GM12801 (cell line): ENCODE measurements around the gene GOLPH3L.

Experiments
- TF ChIP-seq, protein P1 (sequence below): IDR thresholded peaks from one replicate; pipeline ENCODE4 v1.5.1; 2011; ENCODE audit warnings: control low read depth; ENCODE audit not compliant: insufficient read length; ENCODE audit errors: extremely low read depth

The GOLPH3L gene

DNA sequence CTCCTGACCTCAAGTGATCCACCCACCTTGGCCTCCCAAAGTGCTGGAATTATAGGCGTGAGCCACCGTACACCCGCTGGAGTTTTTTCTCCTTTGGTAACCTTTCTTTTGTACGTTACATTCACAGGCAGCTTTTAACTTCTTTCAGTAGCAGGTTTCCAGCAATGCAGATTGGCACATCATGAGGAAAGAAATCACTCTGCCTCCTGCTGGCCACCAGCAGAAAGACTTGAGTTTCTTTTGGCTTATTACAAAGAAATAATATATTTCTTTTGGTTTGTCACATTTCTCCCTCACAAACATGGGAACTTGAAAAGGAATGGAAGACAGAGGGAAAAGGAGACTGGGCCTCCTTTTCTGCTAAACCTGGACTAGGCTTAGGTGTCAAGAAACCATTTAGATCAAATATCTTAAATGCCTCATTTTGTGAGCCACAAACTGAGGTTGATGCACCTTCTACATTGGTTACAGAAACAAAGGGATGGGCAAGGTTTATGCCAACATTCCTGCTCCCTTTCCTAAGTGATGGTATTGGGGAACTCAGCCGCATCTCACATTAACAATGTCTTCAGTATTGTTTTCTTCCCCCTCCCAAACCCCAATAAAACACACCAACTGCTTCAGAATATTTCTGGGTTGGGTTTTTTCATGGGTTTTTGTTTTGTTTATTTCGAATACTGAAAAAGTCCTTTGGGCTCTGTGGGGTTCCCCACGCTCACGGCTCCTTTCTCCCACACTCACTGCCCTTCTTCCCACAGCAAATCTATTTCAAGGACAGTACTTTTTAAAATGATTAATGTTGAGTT, 75.3 kb downstream of the GOLPH3L start:
- TF ChIP-seq, protein P1, sequence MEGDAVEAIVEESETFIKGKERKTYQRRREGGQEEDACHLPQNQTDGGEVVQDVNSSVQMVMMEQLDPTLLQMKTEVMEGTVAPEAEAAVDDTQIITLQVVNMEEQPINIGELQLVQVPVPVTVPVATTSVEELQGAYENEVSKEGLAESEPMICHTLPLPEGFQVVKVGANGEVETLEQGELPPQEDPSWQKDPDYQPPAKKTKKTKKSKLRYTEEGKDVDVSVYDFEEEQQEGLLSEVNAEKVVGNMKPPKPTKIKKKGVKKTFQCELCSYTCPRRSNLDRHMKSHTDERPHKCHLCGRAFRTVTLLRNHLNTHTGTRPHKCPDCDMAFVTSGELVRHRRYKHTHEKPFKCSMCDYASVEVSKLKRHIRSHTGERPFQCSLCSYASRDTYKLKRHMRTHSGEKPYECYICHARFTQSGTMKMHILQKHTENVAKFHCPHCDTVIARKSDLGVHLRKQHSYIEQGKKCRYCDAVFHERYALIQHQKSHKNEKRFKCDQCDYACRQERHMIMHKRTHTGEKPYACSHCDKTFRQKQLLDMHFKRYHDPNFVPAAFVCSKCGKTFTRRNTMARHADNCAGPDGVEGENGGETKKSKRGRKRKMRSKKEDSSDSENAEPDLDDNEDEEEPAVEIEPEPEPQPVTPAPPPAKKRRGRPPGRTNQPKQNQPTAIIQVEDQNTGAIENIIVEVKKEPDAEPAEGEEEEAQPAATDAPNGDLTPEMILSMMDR, result no peak

DNA sequence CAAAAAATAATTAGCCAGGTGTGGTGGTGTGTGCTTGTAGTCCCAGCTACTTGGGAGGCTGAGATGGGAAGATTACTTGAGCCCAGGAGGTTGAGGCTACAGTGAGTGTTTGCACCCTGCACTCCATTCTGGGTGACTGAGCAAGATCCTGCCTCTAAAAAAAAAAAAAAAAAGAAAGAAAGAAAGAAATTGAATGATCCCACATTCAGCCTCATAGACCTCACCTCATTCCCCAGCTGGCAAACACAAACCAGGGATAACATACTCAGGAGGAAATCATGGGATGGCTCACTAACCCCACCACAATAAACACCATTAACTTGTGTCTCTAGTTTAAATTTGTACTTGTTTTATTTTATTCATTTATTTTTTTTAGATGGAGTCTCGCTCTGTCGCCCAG, 76.0 kb downstream of the GOLPH3L start:
- TF ChIP-seq, protein P1, result no peak

DNA sequence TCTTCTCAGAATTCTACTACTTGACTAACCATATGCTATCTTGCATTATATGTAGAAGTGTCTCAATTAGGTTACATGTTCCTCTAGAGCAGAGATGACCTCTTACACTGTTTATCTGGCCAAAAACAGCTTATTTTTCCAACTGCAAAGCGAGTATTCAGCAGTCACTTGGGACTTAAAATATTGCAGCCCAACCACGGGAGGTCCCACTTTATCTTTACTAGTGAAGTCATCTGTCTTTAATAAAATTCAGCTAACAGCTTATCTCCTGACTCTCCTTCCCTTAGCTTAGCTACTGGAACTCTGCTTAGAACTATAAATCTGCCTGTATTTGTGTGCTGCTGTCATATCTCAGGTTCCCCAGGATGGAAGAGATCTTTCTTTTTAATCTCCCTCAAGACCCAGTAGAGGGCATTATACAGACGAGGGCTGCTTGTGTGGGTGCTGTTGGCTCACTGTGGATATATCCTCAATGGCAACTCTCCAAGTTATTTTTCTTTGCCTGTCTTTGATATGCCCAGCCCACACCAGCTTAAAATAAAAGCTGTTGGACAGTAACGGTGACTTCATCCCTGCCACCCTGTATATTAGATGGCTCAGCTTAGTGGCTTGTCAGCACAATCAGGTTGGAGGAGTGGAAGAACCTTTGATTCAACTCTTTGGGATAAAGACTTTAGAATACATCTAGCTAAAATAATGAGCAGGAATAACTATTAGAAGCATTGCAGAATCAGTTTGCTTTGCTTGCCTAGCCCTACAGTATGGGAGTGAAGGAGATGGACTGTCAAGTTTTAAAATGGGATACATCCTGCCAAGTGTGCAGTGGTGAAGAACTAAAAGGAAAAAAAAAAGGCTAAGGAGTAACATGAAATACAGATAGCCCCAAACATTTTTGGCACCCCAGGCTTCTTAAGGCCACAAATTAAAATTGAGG, 77.1 kb downstream of the GOLPH3L start:
- TF ChIP-seq, protein P1, result no peak

DNA sequence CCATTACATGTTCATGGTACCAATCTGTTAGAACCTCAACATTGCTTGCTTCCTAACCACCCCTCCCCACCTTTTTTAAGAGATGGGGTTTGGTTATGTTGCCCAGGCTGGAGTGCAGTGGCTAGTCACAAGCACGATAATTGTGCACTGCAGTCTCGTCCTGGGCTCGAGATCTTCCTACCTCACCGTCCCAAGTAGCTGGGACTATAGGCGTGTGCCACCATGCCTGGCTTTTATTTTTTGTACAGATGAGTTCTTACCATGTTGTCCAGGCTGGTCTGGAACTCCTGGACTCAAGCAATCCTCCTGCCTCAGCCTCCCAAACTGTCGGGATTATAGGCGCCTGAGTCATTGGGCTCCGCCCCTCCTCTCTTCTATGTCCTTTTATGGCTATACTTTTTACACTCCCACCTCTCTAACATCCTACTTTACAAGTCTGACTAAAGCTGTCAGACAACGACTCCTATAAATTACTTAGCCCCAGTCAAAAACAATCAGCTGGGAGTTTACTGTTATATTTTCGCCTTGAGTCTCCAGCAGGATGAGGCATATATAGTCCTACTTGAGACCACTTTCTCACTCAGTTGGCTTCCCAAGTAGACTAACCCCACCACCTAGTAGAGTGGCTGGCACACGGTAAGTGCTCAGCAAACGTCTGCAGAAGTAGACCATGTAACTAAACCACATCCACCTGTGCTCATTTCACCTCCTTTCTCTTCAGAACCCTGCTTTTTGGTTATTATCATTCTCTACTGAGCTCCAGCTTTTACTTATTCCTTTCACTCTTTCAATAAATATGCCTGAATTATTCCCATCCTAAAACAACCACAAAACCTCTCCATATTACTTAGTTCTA, 81.4 kb downstream of the GOLPH3L start:
- TF ChIP-seq, protein P1, result no peak

DNA sequence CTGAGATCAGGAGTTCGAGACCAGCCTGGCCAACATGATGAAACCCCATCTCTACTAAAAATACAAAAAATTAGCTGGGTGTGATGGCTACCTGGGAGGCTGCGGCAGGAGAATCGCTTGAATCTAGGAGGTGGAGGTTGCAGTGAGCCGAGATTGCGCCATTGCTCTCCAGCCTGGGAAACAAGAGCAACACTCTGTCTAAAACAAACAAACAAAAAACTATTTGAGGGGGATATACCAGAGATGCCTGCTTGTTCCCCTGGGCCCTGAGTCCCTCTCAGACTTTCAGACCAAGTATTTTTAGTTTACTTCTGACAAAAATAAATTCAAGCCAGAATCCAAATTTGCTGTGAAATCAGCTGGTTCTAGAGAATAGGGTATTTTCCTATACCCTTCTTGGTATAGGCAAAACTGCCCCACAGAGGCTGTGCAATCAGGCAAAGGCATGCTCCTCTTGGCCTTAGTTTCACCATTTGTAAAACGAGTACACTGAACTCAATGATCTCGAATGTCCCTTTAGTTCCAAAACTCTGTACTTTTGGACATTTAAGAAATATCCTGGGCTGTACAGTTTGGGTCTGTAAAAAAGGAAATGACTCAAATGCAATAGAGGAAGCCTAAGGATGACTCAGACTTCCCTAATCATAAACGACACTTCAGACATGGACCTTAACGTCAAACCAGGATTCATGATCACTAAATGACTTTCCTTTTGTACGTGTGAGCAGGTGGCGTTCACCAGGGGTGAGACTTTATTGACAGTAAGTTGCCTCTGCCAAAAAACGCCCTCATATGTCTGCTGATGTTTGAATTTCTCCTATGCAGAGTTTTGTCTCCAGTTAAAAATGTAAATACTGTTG, 83.7 kb downstream of the GOLPH3L start:
- TF ChIP-seq, protein P1, result no peak

DNA sequence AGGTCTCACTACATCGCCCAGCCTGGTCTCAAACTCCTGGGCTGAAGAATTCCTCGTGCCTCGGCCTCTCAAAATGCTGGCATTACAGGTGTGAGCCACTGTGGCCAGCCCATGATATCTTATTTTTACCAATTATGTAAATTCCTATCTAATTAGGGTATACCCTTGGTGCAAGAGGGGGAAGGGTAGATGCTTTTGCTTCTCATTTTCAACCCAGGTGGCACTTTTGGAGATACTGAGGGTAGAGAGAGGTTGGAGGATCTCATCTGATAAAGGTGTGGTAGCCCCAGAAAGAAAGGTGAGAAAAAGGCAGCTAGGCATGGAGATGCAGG, 85.0 kb downstream of the GOLPH3L start:
- TF ChIP-seq, protein P1, result no peak
